Smooth muscle cell of trachea (primary cell): ENCODE measurements around the gene CDHR4. TPM values are rescaled to one million over a fixed set of nuclear protein-coding genes. Genes with fewer than 3 reads are reported as not detected.

Source experiments
- total RNA-seq: library from RNA; depleted of rRNA; stranded (reverse); fragments of >200 nt; gene quantifications from 2 replicates; pipeline ENCODE4 v1.2.1, GENCODE V29; 2014

CDHR4 gene, protein sequence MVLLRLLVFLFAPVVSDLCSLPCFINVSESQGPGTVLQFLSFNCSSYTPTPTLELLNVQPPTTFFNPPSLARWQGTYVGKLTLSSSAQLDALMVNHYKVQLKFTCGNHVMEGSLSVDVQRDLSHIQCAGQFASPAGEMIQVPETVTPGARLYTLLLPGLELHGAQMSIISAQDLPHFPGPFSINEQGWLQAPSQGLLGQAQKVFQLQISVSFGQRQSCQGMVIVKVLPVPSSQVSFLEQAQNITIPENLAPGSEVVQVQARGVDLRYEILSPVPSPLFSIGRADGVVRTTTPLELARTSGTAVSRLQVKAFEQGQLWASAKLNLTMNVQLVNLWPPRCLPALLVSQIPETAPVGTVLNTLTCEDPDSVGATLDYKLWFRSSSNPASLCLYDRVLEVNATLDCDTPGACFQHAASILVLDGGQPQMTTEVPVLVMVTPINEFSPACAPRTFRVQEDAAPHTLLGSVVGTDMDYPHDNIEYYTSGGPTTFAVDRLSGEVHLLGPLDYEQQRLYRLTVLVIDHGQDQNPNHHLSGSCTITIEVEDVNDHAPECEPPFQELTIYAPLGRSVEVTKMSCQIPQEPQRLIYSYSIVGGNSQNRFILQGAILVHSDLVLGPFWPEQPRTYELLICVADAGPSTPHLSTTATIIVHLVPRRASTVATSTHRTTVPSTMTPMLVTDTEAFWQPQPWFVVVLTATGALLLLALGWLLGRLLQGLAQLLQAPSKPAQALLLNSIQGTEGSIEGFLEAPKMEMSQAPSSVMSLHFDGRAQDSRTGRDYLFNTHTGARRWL
- 0.33 TPM in 1 of 2 replicates, not detected in the other for total RNA-seq

DNA sequence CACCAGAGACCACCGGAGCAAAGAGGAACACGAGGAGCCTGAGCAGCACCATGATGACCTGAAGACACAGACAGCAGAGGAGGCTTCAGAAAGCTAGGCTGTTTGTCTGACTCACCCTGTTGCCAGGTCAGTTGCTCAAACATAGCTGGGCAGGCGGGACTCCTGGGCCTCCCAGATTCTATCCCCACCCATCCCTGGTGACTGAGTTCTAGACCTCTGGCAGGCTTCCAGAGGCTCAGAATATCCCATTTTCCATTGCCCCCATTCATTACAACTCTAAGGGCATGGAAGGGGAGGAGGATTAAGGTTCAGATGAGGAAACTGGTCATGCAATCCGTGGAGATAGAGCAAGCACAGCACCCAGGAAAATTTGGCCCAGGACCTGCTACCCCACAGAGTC lies at the start of gene CDHR4:
Gene CDHR4, minus strand, starts transcription at position 113 of the 400 bp plus-strand sequence. Its CDS starts 61 bp downstream, at position 52.

DNA sequence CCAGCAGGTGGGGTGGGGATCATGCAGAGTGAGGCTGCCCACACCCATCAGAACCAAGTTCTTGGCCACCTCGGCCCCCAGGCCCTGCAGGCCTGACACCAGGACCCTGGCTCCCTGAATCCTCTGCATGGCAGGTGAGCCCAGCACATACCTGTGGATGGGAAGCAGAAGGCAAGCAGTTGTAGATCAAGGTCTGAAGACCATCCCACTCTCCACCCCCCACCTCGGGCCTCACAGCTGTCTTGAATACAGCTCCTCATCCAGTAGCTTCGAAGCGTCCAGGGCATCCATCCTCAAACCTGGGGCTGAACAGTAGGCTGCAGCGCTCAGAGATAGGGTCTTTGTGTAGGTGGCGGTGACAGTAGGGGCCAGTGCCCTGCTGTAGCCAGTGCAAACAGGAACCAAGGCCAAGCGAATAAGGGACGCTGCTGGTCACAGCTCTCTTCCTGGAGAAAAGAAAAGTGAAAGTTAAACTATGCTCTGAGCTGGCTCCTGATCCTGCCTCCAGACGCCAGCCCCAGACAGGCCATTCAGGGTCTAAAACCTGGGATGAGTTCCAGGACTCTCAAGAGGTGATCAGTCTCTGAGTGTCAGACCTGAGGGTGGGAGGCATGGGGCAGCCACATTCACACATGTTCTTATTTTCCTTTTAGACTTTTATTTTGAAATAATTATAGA lies 14.0 kb upstream of the CDHR4 start, which contains the start of gene UBA7:
Gene UBA7, minus strand, starts transcription at position 457 of the 678 bp plus-strand sequence. Its CDS starts 166 bp downstream, at position 291.

DNA sequence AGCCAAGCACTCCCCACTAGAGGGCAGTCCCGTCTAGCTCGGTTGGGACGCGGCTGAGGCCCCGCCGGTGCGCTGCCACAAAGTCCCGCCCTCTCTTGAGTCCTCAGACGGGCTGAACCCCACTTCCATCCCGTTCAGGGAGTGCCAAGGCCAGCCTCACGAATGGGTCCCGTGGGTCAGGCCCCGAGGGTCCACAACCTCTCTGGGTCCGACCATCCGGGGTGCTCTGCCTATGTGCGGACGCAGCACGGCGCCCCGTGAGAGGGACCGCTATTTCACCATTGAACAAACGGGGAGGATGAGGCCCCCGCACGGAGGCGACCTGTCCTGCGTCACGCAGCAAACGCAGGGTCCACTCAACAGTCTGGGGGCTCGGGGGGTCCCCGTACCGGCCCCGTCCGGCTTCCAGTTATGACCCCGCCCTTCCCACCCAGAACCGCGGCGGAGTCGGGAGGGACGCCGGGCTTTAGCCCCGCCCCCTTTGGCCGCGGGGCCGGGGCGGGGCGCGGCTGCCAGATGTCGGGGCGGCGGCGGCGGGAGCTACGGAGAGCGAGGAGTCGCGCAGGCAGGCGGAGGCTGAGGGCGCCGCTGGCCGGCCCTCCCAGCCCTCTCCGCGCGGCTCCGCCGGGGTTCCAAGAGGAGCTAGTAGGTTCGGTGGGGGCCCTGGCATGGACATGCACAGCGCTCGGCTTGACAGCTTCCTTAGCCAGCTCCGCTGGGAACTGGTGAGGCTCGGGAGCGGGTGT lies 3.2 kb upstream of the CDHR4 start, which contains the start of gene INKA1:
Gene INKA1, plus strand, starts transcription at position 543 of the 746 bp plus-strand sequence. Its CDS starts 132 bp downstream, at position 675.

DNA sequence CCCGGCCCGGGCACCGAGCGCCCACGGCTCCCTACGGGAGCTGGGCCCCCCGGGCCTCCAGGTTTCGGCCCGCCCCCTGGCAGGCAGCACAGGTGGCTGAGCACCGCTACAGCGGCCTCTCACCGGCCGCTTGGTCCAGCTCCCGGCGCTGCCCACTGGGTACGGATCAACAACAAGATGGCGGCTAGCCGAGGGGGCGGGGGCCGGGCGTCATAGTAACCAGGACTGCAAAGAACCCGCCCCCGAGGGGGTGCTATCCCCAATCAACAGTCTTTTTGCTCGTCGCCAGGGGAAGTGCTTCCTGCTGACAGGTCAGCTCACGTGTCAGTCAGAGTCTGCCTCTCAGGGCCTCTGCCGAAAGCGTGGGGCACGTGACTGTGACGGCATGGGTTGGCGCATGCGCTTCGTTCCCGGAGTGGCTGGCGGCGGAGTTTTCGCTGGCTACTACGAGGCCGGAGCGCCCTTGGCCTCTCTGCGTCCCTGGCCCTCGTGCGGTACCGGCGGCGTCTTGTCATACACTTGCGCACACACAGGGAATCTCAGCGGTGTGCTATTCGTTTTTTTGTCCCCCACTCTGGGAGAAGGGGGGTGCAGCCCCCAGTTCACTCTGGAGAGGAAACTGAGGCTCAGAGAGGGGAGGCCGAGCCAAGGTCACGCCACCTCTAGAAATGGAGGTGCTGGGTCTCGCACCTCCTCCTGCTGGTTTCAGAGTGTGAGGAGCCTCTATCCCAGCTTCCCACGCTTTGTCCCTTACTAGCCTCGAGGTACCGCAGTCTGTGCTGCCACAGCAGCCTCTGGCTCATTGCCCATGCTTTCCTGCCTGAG lies 13.1 kb downstream of the CDHR4 start, which contains the start of gene IP6K1:
Gene IP6K1, minus strand, starts transcription at position 186 of the 825 bp plus-strand sequence. CDS start 38,502 bp downstream, outside the sequence.

Other genes starting within 250 kb of the CDHR4 start
- under 0.01 and 0.17 TPM in 2 replicates for gene BSN, start 245.4 kb downstream of the CDHR4 start, total RNA-seq
- gene APEH, start 125.5 kb downstream of the CDHR4 start, total RNA-seq = 134 and 165 TPM in 2 replicates
- 6.5 and 10.4 TPM in 2 replicates for gene MST1, start 110.4 kb downstream of the CDHR4 start, total RNA-seq
- 26.2 and 35.1 TPM in 2 replicates for gene RNF123, start 110.3 kb downstream of the CDHR4 start, total RNA-seq
- gene AMIGO3, start 80.2 kb downstream of the CDHR4 start, total RNA-seq = 0.29 and 1.8 TPM in 2 replicates
- 22.0 and 30.5 TPM in 2 replicates for gene GMPPB, start 75.9 kb downstream of the CDHR4 start, total RNA-seq
- gene IP6K1, start 13.3 kb downstream of the CDHR4 start, total RNA-seq = 31.4 and 46.3 TPM in 2 replicates
- 9.3 and 10.5 TPM in 2 replicates for gene INKA1, start 3.4 kb upstream of the CDHR4 start, total RNA-seq
- gene UBA7, start 14.1 kb upstream of the CDHR4 start, total RNA-seq = 46.7 and 92.1 TPM in 2 replicates
- gene TRAIP, start 56.7 kb upstream of the CDHR4 start, total RNA-seq = 1.2 and 4.4 TPM in 2 replicates
- gene CAMKV, start 70.0 kb upstream of the CDHR4 start, total RNA-seq = not detected in 2 replicates
- 1.7 and 1.9 TPM in 2 replicates for gene MST1R, start 104.0 kb upstream of the CDHR4 start, total RNA-seq
- 14.1 and 19.2 TPM in 2 replicates for gene MON1A, start 129.9 kb upstream of the CDHR4 start, total RNA-seq
- gene RBM6, start 140.3 kb upstream of the CDHR4 start, total RNA-seq = 38.2 and 64.1 TPM in 2 replicates